PC-9 (cell line): Measurements from ENCODE around the gene RFX2.

Experiments
- EZH2 ChIP-seq: fragments of 200-600 bp; sonication (generic); IDR thresholded peaks from 2 replicates; pipeline ENCODE4 v1.8.0; 2017; ENCODE audit warnings: antibody characterized with exemption, low read depth
- TF ChIP-seq, protein P1 (sequence below): fragments of 200-600 bp; sonication (generic); conservative IDR thresholded peaks from 2 replicates; pipeline ENCODE4 v1.6.1; 2017; ENCODE audit warnings: mixed run types, antibody characterized with exemption, mild to moderate bottlenecking, moderate library complexity

DNA sequence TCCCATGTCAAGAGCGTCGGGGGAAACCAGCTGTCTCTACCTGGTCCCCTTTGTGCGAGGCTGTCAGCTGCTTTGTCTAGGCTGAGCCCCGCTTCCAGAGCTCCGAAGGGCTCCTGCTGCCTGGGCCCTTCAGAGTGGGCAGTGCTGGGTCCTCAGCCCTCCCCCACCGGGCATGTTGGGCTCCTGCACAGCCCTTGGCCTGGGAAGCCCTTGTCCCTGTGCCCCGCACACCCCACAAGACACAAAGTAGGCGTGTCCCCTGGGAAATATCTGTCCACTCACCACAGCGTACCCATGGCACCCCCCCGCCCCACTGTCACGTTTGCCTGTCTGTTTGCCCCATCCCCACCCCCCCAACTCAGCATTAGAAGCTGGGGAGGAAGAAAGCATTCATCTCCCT, 92.7 kb downstream of the RFX2 start:
- TF ChIP-seq, protein P1, sequence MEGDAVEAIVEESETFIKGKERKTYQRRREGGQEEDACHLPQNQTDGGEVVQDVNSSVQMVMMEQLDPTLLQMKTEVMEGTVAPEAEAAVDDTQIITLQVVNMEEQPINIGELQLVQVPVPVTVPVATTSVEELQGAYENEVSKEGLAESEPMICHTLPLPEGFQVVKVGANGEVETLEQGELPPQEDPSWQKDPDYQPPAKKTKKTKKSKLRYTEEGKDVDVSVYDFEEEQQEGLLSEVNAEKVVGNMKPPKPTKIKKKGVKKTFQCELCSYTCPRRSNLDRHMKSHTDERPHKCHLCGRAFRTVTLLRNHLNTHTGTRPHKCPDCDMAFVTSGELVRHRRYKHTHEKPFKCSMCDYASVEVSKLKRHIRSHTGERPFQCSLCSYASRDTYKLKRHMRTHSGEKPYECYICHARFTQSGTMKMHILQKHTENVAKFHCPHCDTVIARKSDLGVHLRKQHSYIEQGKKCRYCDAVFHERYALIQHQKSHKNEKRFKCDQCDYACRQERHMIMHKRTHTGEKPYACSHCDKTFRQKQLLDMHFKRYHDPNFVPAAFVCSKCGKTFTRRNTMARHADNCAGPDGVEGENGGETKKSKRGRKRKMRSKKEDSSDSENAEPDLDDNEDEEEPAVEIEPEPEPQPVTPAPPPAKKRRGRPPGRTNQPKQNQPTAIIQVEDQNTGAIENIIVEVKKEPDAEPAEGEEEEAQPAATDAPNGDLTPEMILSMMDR: no peak
- no peak for TF ChIP-seq EZH2
